NB4 (cell line): ENCODE results near the gene MISP.

Experiments
- DNase-seq: peaks from one replicate; pipeline ENCODE4 v3.0.0; 2010; ENCODE audit warnings: low read depth
- H3K4me3 ChIP-seq: one replicate; pipeline ENCODE4 v1.5.1; 2011; ENCODE audit warnings: mild to moderate bottlenecking, low read depth, low read length, moderate library complexity
- CTCF ChIP-seq: IDR thresholded peaks from one replicate; pipeline ENCODE4 v1.5.1; 2012; ENCODE audit warnings: low read depth, low read length
- MAX ChIP-seq: IDR thresholded peaks from 2 replicates; pipeline ENCODE4 v1.6.1; 2011; ENCODE audit warnings: low read depth, low read length
- MYC ChIP-seq: IDR thresholded peaks from 2 replicates; pipeline ENCODE4 v1.6.1; 2011; ENCODE audit warnings: low read depth, low read length
- POLR2A ChIP-seq: IDR thresholded peaks from 2 replicates; pipeline ENCODE4 v1.6.1; 2011; ENCODE audit warnings: mild to moderate bottlenecking; ENCODE audit not compliant: insufficient read length; ENCODE audit errors: extremely low read depth

MISP gene

GRCh38 chr19:751501-752341 lies 809 bp downstream of the MISP start:
- DNase-seq, result peak; percentile 54
- TF ChIP-seq MAX (no peak), POLR2A (no peak), MYC (no peak), CTCF (no peak)
- no peak overlapping the region for H3K4me3 ChIP-seq

- peak; percentile 51 for DNase-seq
- no peak overlapping the region for H3K4me3 ChIP-seq
These were observed 2.0 kb downstream of the MISP start for GRCh38 chr19:752652-753517.

GRCh38 chr19:754530-754929 lies 3.6 kb downstream of the MISP start:
- no peak for TF ChIP-seq MAX
- no peak for TF ChIP-seq CTCF
- TF ChIP-seq MYC, result no peak
- TF ChIP-seq POLR2A, result no peak
- DNase-seq, result no peak
- H3K4me3 ChIP-seq, result no peak overlapping the region

More at GRCh38 chr19:752652-753517, 2.0 kb downstream of the MISP start:
- no peak for TF ChIP-seq CTCF
- TF ChIP-seq POLR2A, result no peak
- 0 out of 2 replicates have a peak, but pooled peaks have one; percentile 26 for TF ChIP-seq MYC
- peak; percentile 18; the same call in 1 of the 2 replicates for TF ChIP-seq MAX

GRCh38 chr19:755063-755462 lies 4.2 kb downstream of the MISP start:
- TF ChIP-seq MAX (no peak), MYC (no peak), CTCF (no peak), POLR2A (no peak)
- DNase-seq, result no peak
- no peak overlapping the region for H3K4me3 ChIP-seq

GRCh38 chr19:756236-756635 lies 5.3 kb downstream of the MISP start:
- no peak overlapping the region for H3K4me3 ChIP-seq
- peak; percentile 50 for DNase-seq
- no peak for TF ChIP-seq MAX
- no peak for TF ChIP-seq CTCF
- TF ChIP-seq POLR2A, result no peak
- no peak for TF ChIP-seq MYC
